ENCODE data around the gene CDKN1C. TPM values are rescaled to one million over a fixed set of nuclear protein-coding genes. Genes with fewer than 3 reads are reported as not detected.

Gene CDKN1C
- total and polyA plus RNA-seq, 2 of the 8 experiments (the other 6 are each of a cell fraction or from before 2014, with no cell fraction given), result 12.8 to 14.1 TPM

GRCh38 chr11:2908130-2908529, 22.6 kb upstream of the CDKN1C start:
- no peak overlapping the region for H2BK5ac ChIP-seq (ENCODE audit: low read depth, low read length)
- H3K27ac ChIP-seq (ENCODE audit: low read depth, low read length), result no peak overlapping the region
- no peak overlapping the region for H3K9ac ChIP-seq (replicated peaks in 1 of 4; ENCODE audit: extremely low read depth in 1 of 4, low read depth in 3 of 4, low read length in 3 of 4)
- no peak overlapping the region for H3K4ac ChIP-seq (replicated peaks; ENCODE audit: insufficient read length, low read depth, low read length)
- H4K5ac ChIP-seq (ENCODE audit: insufficient read length, low read depth, low read length), result no peak overlapping the region
- no peak overlapping the region for H3K18ac ChIP-seq (ENCODE audit: extremely low read depth, low read length)
- CTCF ChIA-PET (ENCODE audit: partially characterized antibody), result interaction anchor here (0.6 kb wide), 1 partner anchor 26 kb away, joined by 3 read pairs; no protein-coding TSS in a partner anchor
- H2BK12ac ChIP-seq (ENCODE audit: low read depth, low read length), result no peak overlapping the region
- H2BK20ac ChIP-seq (ENCODE audit: low read length), result no peak overlapping the region
- no peak overlapping the region for H3K23ac ChIP-seq (ENCODE audit: insufficient read length)
- peaks cover 0 to 2% of the 10 kb centered on the region in 2 experiments for H4K20me1 ChIP-seq (replicated peaks in 1 of 2; ENCODE audit: control insufficient read depth in 1 of 2, insufficient read depth in 2 of 2, low read length in 2 of 2)
- TF ChIP-seq HDAC6 (IDR thresholded peaks at IDR 0.05; ENCODE audit: low read depth, low read length) (no peak), SIRT6 (IDR thresholded peaks at IDR 0.05; ENCODE audit: low read length) (no peak), CBX8 (IDR thresholded peaks at IDR 0.05; ENCODE audit: borderline replicate concordance, low read depth, low read length) (no peak), CHD1 (IDR thresholded peaks at IDR 0.05; ENCODE audit: low read depth, low read length) (no peak), CEBPB (IDR thresholded peaks at IDR 0.05; ENCODE audit: low read depth, low read length) (no peak), TCF12 (IDR thresholded peaks at IDR 0.05; ENCODE audit: low read depth, low read length) (no peak), RFX5 (IDR thresholded peaks at IDR 0.05; ENCODE audit: borderline replicate concordance, low read depth, low read length) (no peak), TBP (IDR thresholded peaks at IDR 0.05; ENCODE audit: low read depth, low read length) (no peak), SP4 (IDR thresholded peaks at IDR 0.05; ENCODE audit: low read length) (no peak), POLR2AphosphoS5 (IDR thresholded peaks at IDR 0.05; ENCODE audit: low read depth, low read length) (no peak)
- no peaks in the 10 kb centered on the region for H3K23me2 ChIP-seq (ENCODE audit: low read depth, low read length)
- no peak for FAIRE-seq
- POLR2A ChIA-PET (ENCODE audit: partially characterized antibody), result no interaction called here
- no peak overlapping the region for H4K91ac ChIP-seq (replicated peaks; ENCODE audit: insufficient read length, low read length)
- H2AFZ ChIP-seq (ENCODE audit: low read length), result no peak overlapping the region
- no peak overlapping the region for H3K4me3 ChIP-seq (ENCODE audit: extremely low read depth in 1 of 4, insufficient read depth in 2 of 4, low read depth in 3 of 4, low read length in 4 of 4)
- 94% methylated on average over 13 of the region's 14 CpGs; no CpG with 5 or more reads in 1 of the 2 experiments for WGBS, 2 experiments (ENCODE audit: extremely low coverage in 1 of 2, insufficient coverage in 1 of 2, insufficient read length in 1 of 2, insufficient replicate concordance in 2 of 2, low coverage in 1 of 2, low lambda C conversion rate in 2 of 2, missing lambda C conversion rate in 1 of 2)
- no peak overlapping the region for H3K14ac ChIP-seq (ENCODE audit: insufficient read length)
- peaks cover 0 to 13% (median 10%) of the 10 kb centered on the region in 4 experiments; a peak in 5 of 7 replicates for H3K4me1 ChIP-seq (replicated peaks in 1 of 4; ENCODE audit: control insufficient read depth in 3 of 4, insufficient read depth in 4 of 4, low read length in 3 of 4)
- H3K79me1 ChIP-seq (ENCODE audit: low read depth, low read length), result no peaks in the 10 kb centered on the region
- H3K79me2 ChIP-seq (ENCODE audit: control insufficient read depth in 1 of 2, insufficient read depth in 2 of 2, low read length in 2 of 2), result no peaks in the 10 kb centered on the region
- H3K56ac ChIP-seq (replicated peaks; ENCODE audit: insufficient read length, low read depth, low read length), result no peak overlapping the region
- H2BK120ac ChIP-seq (replicated peaks; ENCODE audit: low read depth, low read length), result no peak overlapping the region
- H3K4me2 ChIP-seq (ENCODE audit: insufficient read depth in 1 of 2, low read depth in 2 of 2, low read length in 2 of 2), result no peak overlapping the region
- no peak overlapping the region for H2BK15ac ChIP-seq (ENCODE audit: low read length)
- H3K36me3 ChIP-seq (ENCODE audit: control insufficient read depth in 2 of 4, insufficient read depth in 4 of 4, low read length in 3 of 4), result no peaks in the 10 kb centered on the region
- peaks cover 0 to 4% (median 0%) of the 10 kb centered on the region in 4 experiments; a peak in 2 of 7 replicates for H3K27me3 ChIP-seq (replicated peaks in 1 of 4; ENCODE audit: control insufficient read depth in 3 of 4, extremely low read depth in 1 of 4, insufficient read depth in 3 of 4, low read length in 3 of 4)
- peak overlapping the region; percentile 53; the same call in 1 of the 2 replicates for H2AK5ac ChIP-seq (ENCODE audit: low read depth, low read length)
- no peak overlapping the region for H4K8ac ChIP-seq (ENCODE audit: extremely low read depth, insufficient read depth, low read length)
- no peaks in the 10 kb centered on the region for H3K9me3 ChIP-seq (ENCODE audit: insufficient read depth in 2 of 2, low read depth in 1 of 2, low read length in 1 of 2)
- no peak for DNase-seq (ENCODE audit: low read depth in 1 of 2, low spot score in 2 of 2)

All from H1 (cell line).